Esophagus squamous epithelium (tissue), 5 donors: ENCODE measurements around the gene HDDC3. TPM values are rescaled to one million over a fixed set of nuclear protein-coding genes. Genes with fewer than 3 reads are reported as not detected.
A peak's percentile ranks its signal among the peaks of the same experiment; 100 is the strongest.

Experiments
- DNase-seq: peaks from one replicate; lab custom pipeline; 2025; lab: John Stamatoyannopoulos, UW
- H3K27ac ChIP-seq, 4 donors: fragments of 200-600 bp; sonication (generic); one replicate each; pipeline ENCODE4 v1.5.1; 2016 to 2019; ENCODE audit warnings: mild to moderate bottlenecking in 1 of 4
- H3K27me3 ChIP-seq, 4 donors: fragments of 200-600 bp; sonication (generic); 1 replicate in 3 of 4; 2 replicates in 1 of 4; pipeline versions ENCODE4 v1.5.1 to v1.6.0; 2017 to 2021; ENCODE audit warnings: antibody characterized with exemption in 1 of 4
- H3K36me3 ChIP-seq, 3 donors: fragments of 200-600 bp; sonication (generic); one replicate each; pipeline ENCODE4 v1.5.1; 2016 to 2019
- H3K4me1 ChIP-seq, 3 donors: fragments of 200-600 bp; sonication (generic); one replicate each; pipeline ENCODE4 v1.5.1; 2017 to 2019
- H3K4me3 ChIP-seq, 4 donors: fragments of 200-600 bp; sonication (generic); 1 replicate in 3 of 4; 2 replicates in 1 of 4; pipeline ENCODE4 v1.5.1; 2016 to 2019; ENCODE audit warnings: mild to moderate bottlenecking in 2 of 4, moderate library complexity in 1 of 4
- H3K9me3 ChIP-seq, 3 donors: fragments of 200-600 bp; sonication (generic); one replicate each; pipeline ENCODE4 v1.5.1; 2016 to 2019
- CTCF ChIP-seq, 6 experiments: fragments of 450-650 bp in 4 of 6; fragments of 200-600 bp in 2 of 6; sonication (generic) in 2 of 6; IDR thresholded peaks; one replicate each; pipeline ENCODE4 v1.5.1; 2016 to 2019; ENCODE audit warnings: antibody characterized with exemption in 6 of 6, mild to moderate bottlenecking in 4 of 6, moderate library complexity in 4 of 6
- POLR2A ChIP-seq, 4 donors: fragments of 450-650 bp; IDR thresholded peaks; one replicate each; pipeline ENCODE4 v1.6.1; 2017; ENCODE audit warnings: antibody characterized with exemption in 4 of 4, mild to moderate bottlenecking in 4 of 4, moderate library complexity in 3 of 4
- WGBS, 2 donors: methylation state at CpG; one replicate each; pipeline ENCODE4 v1.1.5; 2018; 5-methylcytosine and 5-hydroxymethylcytosine counted together
- intact Hi-C: fragments of 100-400 bp; cut with DNase I; formaldehyde crosslinking; loops from one replicate; pipeline ENCODE4 v1.15.0; 2022
- total RNA-seq, 4 donors: library from RNA; depleted of rRNA; stranded (reverse); fragments of >200 nt; gene quantifications; one replicate each; pipeline ENCODE4 v1.1.0, GENCODE V29; 2016
- donor health status: DM: yes; HTN: yes; CAD: no.

The HDDC3 gene
- total RNA-seq, 4 donors from 2014 or later: 5.8 to 13.7 (median 11.7) TPM

GRCh38 chr15:90957031-90957790, 24.9 kb upstream of the HDDC3 start:
- no peaks in the 10 kb centered on the region for H3K27me3 ChIP-seq
- H3K4me1 ChIP-seq: peaks cover 19 to 38% (median 22%) of the 10 kb centered on the region in 3 donors
- intact Hi-C loops: no loop called here
- no peak for TF ChIP-seq POLR2A (IDR thresholded peaks at IDR 0.05)
- no peak for TF ChIP-seq CTCF (IDR thresholded peaks at IDR 0.05)
- WGBS, 2 donors: 26 to 28% methylated on average over 7 to 10 of the region's 63 CpGs
- peaks cover 10 to 47% (median 11%) of the 10 kb centered on the region in 3 donors for H3K36me3 ChIP-seq
- peak overlapping the region; percentile 66 to 78 (median 72) for H3K27ac ChIP-seq
- no peak for DNase-seq
- H3K4me3 ChIP-seq: peak overlapping the region; percentile 60 to 77 (median 67)
- no peaks in the 10 kb centered on the region for H3K9me3 ChIP-seq

GRCh38 chr15:90956274-90957030, 24.1 kb upstream of the HDDC3 start:
- Histone ChIP-seq H3K27ac (peak overlapping the region; percentile 66 to 78 (median 72)), H3K4me3 (peak overlapping the region; percentile 60 to 77 (median 67)), H3K27me3 (no peaks in the 10 kb centered on the region), H3K36me3 (peaks cover 11 to 47% (median 16%) of the 10 kb centered on the region in 3 donors), H3K4me1 (peaks cover 19 to 38% (median 22%) of the 10 kb centered on the region in 3 donors), H3K9me3 (no peaks in the 10 kb centered on the region)
- TF ChIP-seq POLR2A (IDR thresholded peaks at IDR 0.05) (peak in 1 of 4 donors; percentile 5), CTCF (IDR thresholded peaks at IDR 0.05) (peak; percentile 90 to 97 (median 94))
- DNase-seq: no peak
- intact Hi-C loops: no loop called here
- 4 to 16% methylated on average over 13 to 24 of the region's 56 CpGs for WGBS, 2 donors

GRCh38 chr15:90955624-90956273, 23.4 kb upstream of the HDDC3 start:
- no peak for DNase-seq
- Histone ChIP-seq H3K4me1 (peaks cover 19 to 38% (median 22%) of the 10 kb centered on the region in 3 donors), H3K27ac (peak overlapping the region in 3 of 4 donors; percentile 94 to 98 (median 96)), H3K4me3 (peak overlapping the region; percentile 64 to 86 (median 84)), H3K36me3 (peaks cover 14 to 47% (median 22%) of the 10 kb centered on the region in 3 donors), H3K27me3 (no peaks in the 10 kb centered on the region), H3K9me3 (no peaks in the 10 kb centered on the region)
- 50 to 51% methylated on average over 17 to 20 of the region's 20 CpGs for WGBS, 2 donors
- TF ChIP-seq CTCF (IDR thresholded peaks at IDR 0.05) (no peak), POLR2A (IDR thresholded peaks at IDR 0.05) (no peak)
- intact Hi-C loops: no loop called here

GRCh38 chr15:90954712-90955623, 22.6 kb upstream of the HDDC3 start, which contains the start of gene RCCD1:
Gene RCCD1, plus strand, starts transcription at chr15:90954884. Its CDS starts 1,851 bp downstream, at chr15:90956735.
- Histone ChIP-seq H3K9me3 (no peaks in the 10 kb centered on the region), H3K27ac (peak within 1 kb of the TSS; percentile 94 to 98 (median 96)), H3K4me1 (peaks cover 19 to 39% (median 22%) of the 10 kb centered on the region in 3 donors), H3K27me3 (no peaks in the 10 kb centered on the region), H3K36me3 (peaks cover 18 to 47% (median 27%) of the 10 kb centered on the region in 3 donors), H3K4me3 (peak within 1 kb of the TSS; percentile 64 to 86 (median 84))
- peak; percentile 64 for DNase-seq
- intact Hi-C loops: no loop called here
- TF ChIP-seq POLR2A (IDR thresholded peaks at IDR 0.05): peak in 2 of 4 donors; percentile 53 to 69
- TF ChIP-seq CTCF (IDR thresholded peaks at IDR 0.05): peak in 2 of 6 experiments; percentile 3 to 7
- 0 to 3% methylated on average over 2 to 18 of the region's 69 CpGs for WGBS, 2 donors
